LNCAP (cell line): ENCODE data around the gene MPDZ.

Experiments used
- CTCF ChIP-seq: fragments of 450-650 bp; IDR thresholded peaks from 2 replicates; pipeline ENCODE4 v1.5.1; 2017; ENCODE audit warnings: mild to moderate bottlenecking

MPDZ gene

DNA sequence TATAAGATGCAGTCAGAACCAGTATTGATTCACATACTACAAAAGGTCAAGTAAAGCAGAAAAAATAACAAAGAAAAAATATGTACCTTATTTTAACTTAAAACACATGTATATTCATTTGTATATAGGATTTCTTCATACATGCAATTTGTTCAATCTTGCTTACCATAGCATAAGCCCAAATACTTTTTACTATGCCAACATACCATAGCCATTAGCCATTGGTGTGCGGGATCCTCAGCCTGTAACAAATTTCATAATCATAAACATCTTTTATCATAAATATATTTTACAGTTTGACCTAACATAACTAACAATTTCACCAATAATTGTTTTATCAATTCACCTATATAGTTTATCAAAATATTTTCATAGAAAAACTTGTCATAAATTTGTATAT lies 51.1 kb downstream of the MPDZ start:
- no peak for TF ChIP-seq CTCF

DNA sequence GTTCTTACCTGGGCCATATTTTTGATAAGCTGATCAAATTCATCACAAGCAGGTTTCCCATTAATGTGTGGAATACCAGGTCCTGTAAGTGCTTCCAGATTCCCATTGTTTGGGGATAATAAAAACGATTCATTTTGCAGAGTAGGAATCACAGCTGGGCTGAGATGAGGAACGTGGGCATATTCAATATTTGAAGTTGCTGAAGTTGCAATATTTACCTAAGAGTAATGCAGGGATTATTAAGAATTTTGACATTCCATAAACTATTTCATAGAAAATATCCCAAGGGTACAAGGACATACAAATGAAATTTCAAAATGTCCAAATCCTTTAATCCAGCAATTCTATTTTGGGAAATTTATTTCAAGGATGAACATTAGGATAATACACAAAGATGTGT lies 55.1 kb downstream of the MPDZ start:
- TF ChIP-seq CTCF: no peak

GRCh38 chr9:13221741-13222140 lies 57.8 kb downstream of the MPDZ start:
- TF ChIP-seq CTCF: no peak

GRCh38 chr9:13220837-13221236 lies 58.7 kb downstream of the MPDZ start:
- no peak for TF ChIP-seq CTCF

- no peak for TF ChIP-seq CTCF
Measured at GRCh38 chr9:13215791-13216554, 63.5 kb downstream of the MPDZ start.

DNA sequence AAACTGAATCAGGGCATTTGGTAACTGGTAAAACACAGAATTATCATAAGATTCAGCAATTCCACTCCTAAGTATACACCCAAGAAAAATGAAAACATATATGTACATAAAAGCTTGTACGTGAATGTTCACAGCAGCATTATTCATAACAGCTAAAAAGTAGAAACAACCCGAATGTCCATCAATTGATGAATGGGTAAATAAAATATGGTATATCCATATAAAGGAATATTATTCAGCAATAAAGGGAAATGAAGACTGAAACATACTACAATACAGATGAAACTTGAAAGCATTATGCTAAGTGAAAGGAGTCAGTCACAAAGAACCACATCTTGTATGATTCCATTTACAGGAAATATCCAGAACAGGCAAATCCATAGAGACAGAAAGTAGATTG lies 65.5 kb downstream of the MPDZ start:
- no peak for TF ChIP-seq CTCF

- peak; percentile 46 for TF ChIP-seq CTCF
Measured at GRCh38 chr9:13213337-13213736, 66.2 kb downstream of the MPDZ start.

GRCh38 chr9:13210306-13210705 lies 69.2 kb downstream of the MPDZ start:
- TF ChIP-seq CTCF: no peak
